ENCODE data around the gene CTPS1.

DNA sequence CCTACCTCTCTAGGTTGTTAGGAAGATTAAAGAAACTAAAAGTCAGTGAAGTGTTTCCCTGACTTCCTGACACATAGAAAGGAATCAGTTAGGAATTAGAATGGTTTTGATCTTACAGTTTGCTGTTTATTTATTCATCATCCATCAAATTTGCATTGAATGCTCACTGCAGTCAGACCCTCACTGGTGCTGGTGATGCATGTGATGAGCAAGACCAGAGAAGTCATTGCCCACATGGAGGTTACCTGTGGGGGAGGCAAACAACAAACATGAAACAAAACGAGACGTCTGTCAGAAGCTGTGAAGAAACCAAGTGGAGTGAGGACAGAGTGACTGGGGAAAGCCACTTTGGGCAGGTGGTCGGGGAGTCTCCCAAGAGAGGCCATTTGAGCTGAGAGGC, 6.4 kb downstream of the CTPS1 start:
- TF ChIP-seq ZNF8 (CRISPR knock-in tag; IDR thresholded peaks at IDR 0.05) (no peak), ARNTL (CRISPR knock-in tag; IDR thresholded peaks at IDR 0.05; ENCODE audit: borderline replicate concordance, low read depth) (no peak), ZFP3 (CRISPR knock-in tag; IDR thresholded peaks at IDR 0.05) (no peak), TOX (CRISPR knock-in tag; IDR thresholded peaks at IDR 0.05; ENCODE audit: borderline replicate concordance) (no peak), RARB (CRISPR knock-in tag; IDR thresholded peaks at IDR 0.05) (no peak), OSR1 (CRISPR knock-in tag; IDR thresholded peaks at IDR 0.05) (no peak), ZNF70 (CRISPR knock-in tag; IDR thresholded peaks at IDR 0.05) (no peak)
- TF ChIP-seq, protein P1, sequence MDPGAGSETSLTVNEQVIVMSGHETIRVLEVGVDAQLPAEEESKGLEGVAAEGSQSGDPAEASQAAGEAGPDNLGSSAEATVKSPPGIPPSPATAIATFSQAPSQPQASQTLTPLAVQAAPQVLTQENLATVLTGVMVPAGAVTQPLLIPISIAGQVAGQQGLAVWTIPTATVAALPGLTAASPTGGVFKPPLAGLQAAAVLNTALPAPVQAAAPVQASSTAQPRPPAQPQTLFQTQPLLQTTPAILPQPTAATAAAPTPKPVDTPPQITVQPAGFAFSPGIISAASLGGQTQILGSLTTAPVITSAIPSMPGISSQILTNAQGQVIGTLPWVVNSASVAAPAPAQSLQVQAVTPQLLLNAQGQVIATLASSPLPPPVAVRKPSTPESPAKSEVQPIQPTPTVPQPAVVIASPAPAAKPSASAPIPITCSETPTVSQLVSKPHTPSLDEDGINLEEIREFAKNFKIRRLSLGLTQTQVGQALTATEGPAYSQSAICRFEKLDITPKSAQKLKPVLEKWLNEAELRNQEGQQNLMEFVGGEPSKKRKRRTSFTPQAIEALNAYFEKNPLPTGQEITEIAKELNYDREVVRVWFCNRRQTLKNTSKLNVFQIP (CRISPR knock-in tag; IDR thresholded peaks at IDR 0.05; ENCODE audit: borderline replicate concordance, low read depth): no peak

Measured in SK-N-SH treated with all-trans-retinoic acid at 6 μM for 48 hours (cell line).